HTR-8/SVneo (cell line): ENCODE data around the gene VSIG4.

Experiments used
- DNase-seq: peaks from one replicate; pipeline ENCODE4 v3.0.0; 2011; ENCODE audit warnings: low spot score, mixed read lengths; ENCODE audit not compliant: insufficient read length
- FAIRE-seq: peaks from 2 replicates; lab custom pipeline; 2011; peaks lifted over from hg19 to GRCh38; lab: Jason Lieb, UNC

The VSIG4 gene

DNA sequence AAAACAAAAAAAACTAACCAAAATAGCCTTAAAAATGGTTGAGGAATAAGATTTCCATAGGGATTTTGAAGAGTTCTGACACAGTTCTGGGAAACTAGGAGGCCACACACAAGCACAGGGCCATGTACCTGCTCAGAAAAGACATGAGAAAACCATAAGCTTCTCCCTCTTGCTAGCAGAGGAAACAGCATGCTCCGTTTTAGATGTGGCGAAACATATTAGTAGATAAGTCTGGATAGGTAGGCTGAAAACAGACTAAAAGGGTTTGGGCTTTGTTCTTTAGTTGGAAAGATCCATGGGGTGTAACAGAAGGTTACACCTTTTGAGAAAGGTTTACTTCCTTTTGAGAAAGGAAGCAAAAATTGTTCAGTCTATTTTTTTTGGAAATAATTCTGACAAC, 10.9 kb downstream of the VSIG4 start:
- FAIRE-seq, result no peak
- DNase-seq, result no peak

DNA sequence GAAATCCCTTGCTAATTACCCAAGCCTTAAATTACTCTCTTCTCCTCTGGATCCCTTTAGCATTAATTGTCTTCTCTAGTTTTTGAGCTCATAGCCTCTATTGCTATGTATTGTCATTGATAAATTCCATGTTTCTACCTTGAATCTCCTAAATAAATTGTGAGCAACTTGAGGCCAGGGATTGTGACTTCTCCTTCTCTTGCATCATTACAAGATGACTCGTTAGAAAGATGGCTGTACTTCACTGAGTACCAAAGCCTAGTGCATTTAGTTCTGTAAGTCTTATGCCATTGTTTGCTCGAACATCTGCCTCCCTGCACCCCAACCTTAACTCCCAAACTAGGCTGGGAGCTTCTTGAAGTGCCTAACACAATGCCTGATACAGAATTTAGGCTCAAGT, 15.3 kb downstream of the VSIG4 start:
- DNase-seq (no peak), FAIRE-seq (no peak)

GRCh38 chrX:66024092-66024467, 15.8 kb downstream of the VSIG4 start:
- DNase-seq, result no peak
- FAIRE-seq, result no peak

DNA sequence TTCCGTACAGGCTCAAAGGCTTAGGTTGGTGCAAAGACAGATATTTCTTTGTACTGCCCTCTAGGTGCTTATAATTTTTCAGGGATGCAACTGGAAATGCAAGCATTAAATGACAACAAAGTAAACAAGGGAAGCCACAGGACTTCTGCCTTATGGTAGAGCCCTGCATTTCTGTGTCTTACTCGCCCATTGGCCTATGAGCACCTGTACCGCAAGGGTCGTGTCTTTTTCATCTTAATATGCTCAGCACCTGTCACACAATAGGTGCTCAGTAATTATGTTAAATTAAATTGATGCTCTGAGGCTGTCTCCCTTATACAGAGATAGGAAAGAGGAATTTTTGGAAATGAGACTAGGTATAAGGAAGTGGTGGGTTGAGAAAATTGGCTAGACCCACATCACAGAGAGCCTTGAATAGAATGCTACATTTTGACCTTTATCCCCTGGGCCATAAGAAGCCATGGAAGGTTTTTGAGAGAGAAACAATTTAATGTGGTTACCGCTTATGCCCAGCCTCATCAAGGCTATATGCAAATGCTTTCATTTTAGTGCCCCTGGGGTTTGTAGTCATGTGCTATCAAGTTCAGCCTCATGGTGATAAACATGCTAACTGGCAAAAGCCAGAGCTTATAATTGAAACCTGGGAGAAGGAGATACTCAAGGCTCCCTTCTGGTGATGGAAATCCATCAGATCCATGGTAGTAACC, 16.3 kb downstream of the VSIG4 start:
- FAIRE-seq, result no peak
- DNase-seq, result no peak

GRCh38 chrX:66022632-66023384, 17.1 kb downstream of the VSIG4 start:
- DNase-seq, result no peak
- FAIRE-seq, result no peak

GRCh38 chrX:66021765-66022631, 17.9 kb downstream of the VSIG4 start:
- DNase-seq (no peak), FAIRE-seq (no peak)

- FAIRE-seq (no peak), DNase-seq (no peak)
Observed at GRCh38 chrX:66021401-66021764, 18.5 kb downstream of the VSIG4 start.

DNA sequence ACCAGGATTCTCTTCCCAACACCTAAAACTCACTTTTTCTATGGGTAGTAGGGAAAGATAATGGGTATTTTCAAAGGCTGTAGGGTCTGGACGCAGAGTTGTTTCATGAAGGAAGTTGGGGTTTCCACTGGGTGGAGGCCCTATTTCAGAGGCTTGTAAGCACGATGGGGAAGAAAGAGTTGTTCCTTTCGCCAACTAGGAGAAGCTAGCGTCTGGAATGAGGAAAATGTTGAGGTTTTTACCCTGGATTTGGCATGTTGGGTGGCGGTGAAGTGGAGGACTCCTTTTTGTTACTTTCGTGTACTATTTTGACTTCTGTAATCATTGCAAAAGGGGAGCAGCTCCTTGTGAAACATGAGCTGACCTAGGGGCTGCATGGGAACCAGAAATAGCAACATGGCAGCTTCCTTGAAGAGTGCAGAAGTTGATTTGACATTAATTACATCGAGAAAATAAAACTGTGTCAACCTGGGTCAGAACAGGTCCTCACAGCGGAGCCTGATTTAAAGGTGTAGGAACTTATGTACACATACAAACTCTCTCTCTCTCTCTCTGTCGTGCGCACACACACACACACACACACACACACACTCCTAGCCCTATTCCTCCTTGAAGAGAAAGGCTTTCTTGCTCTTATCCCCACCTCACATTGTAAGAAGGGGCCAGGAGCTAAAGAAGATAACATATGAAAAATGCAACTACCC, 19.1 kb downstream of the VSIG4 start:
- FAIRE-seq (no peak), DNase-seq (no peak)

- no peak for FAIRE-seq
Observed at GRCh38 chrX:66019974-66020373, 19.9 kb downstream of the VSIG4 start.

DNA sequence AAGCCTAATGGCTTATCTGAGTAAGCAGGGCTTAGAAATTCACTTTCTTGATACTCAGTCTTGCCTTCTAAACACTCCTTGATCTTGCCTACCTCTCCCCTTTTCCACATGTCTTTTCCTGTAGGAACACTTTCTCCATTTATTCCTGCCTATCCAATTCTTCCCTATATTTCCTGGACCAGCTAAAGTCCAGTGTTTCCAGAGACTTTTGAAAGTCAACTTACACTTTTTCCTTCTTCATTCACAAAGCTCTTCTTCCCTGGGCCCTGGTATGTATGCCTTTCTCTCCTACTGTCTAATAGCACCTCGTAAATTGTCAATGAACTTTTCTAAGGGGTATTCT, 20.6 kb downstream of the VSIG4 start:
- FAIRE-seq (no peak), DNase-seq (no peak)

More at GRCh38 chrX:66019974-66020373, 19.9 kb downstream of the VSIG4 start:
- DNase-seq, result no peak

- FAIRE-seq (no peak), DNase-seq (no peak)
Observed at GRCh38 chrX:66018585-66019309, 21.1 kb downstream of the VSIG4 start.

DNA sequence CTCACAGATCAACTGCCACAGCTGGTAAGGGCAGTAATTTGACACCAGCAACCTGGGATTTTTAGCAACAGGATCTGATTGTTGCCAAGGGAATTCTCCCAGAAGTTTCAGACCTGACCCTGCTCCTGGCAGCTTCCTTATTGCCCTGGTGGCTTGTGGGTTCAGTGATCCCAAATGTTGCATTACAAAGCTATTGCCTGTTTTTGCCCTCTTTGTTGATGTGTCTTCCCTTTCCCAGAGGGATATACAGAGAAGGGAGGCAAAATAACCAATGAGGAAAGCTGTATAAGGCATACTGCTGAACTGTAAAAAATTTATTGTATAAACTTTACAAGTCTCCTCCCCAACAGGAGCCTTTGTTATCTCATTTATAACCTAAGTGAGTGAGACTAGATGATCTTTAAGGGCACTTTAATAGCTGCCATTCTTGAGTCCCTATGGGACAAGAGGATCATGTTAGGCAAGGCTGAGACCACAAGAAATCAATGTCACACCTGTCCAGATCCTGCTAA, 22.2 kb downstream of the VSIG4 start:
- FAIRE-seq (no peak), DNase-seq (no peak)

DNA sequence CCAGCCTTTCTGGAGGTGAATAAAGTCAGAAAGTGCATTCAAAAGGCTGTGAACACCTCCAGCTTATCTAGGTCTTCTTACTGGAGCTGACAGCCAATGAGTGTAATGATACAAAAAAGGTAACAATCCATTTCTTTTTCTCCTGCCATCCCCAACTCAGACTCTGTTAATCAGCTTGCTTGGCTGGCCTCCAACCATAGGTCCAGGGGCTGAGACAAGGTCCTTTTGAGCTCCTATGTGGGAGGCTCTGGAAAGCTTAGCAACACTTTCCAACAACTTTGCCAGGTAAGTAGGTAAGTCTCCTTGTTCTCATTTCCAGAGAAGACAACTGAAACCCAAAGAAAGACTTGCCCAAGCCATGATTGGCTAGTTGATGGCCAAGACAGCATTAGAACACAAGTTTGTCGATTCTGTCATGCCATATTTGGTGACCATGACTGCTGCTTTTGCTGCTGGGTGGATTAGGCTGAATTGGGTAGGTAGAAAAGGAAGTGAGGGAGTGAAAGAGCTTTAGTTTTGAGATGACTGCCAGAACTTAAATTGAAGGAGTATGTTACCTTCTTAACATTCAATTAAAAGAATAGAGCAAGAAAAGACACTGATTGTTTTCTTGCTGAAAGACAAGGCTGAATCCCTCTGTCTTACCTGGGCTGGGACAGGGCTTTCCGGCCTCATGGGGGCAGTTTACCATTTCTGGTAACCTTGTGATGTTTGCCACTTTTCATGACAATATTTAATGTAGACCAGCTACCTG, 22.8 kb downstream of the VSIG4 start:
- FAIRE-seq (no peak), DNase-seq (no peak)

DNA sequence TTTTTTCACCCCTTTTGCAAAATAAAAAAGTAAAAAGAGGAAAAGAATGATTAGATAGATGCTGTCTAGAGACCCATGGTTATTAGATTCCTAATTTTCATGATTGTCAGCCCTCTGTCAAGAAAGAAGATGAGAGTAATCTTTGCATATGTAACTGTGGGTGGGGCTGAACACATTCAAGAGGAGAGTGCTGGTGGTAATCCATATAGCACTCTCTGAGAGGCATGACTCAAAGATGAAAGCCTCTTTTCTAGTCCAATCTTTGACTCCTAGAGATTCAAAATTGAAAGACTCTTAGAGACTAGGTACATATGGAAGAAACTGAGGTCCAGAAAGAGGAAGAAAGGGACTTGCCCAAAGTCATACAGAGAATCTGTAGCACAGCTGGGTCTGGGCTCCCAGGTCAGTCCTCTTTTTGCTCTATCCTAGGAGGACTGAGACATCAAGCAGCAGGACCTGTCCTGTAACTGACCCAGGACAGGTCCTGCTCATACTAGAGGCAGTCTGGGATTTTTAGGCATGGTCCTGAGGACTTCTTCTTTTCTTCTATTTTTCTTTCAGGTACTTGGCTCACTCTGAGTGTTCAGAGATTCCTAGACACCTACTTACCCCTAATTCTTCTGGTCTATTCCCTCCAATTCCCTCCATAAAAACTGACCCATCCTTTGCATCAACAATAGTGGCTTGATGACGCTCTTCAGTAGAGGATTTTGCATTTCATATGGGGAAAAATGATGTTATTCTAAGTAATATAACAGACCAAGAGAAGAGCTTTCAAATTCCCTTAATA, 23.8 kb downstream of the VSIG4 start:
- FAIRE-seq, result no peak
- no peak for DNase-seq

DNA sequence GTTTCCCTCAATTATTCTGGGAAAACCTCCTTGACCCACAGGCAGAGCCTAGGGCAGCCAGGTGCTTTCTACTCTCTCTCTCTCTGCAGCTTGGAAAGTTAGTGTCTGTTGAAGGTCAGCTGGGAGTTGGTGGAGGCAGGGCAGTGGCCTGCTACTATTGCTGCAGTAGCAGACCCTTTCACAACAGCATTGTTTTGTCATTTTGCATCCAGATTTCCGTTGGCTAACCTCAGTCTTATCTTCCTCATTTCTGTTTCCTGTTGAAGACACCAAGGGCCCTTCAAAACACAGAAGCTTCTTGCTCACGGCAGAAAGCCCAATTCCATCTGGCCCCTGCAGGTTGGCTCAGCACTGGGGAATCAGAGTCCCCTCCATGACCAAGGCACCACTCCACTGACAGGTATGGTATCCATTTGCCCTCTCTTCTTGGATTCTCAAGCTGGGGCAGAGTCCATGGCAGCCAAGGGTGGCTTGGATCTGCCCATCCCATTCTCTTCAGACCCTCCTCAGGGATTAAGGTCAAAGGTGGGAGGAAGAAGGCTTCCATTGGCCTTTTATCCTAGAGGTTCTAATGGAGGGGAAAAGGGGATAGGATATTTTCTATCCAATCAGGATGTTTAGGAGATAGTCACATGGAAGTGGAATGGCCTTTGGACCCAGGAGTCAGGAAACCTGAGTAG, 24.6 kb downstream of the VSIG4 start:
- no peak for DNase-seq
- FAIRE-seq, result no peak

DNA sequence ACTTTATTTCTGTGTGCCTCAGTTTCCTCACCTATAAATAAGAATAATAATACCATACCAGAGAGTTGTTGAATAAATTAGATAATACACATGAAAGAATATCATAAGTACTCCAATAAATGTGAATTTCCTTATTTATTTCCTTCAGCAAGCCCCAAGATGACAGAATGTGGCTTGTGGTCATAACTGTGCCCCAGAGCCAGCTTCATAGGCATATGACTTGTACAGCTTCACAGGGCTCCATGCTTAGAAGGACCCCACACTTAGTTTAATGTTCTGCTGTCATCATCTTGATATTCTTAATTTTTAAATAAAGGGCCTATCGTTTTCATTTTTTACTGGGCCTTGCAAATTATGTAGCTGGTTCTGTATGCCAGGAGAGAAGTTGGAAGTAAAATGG, 25.3 kb downstream of the VSIG4 start:
- FAIRE-seq (no peak), DNase-seq (no peak)

GRCh38 chrX:66014084-66014483, 25.8 kb downstream of the VSIG4 start:
- DNase-seq (no peak), FAIRE-seq (no peak)
